Fibroblast of peridontal ligament (primary cell): ENCODE measurements around the gene SGSM1.

Source experiments
- DNase-seq: peaks from one replicate; pipeline ENCODE4 v3.0.0-alpha.2; 2010; ENCODE audit errors: extremely low read depth

The SGSM1 gene

GRCh38 chr22:24807284-24807950 is 1.4 kb downstream of the SGSM1 start:
- DNase-seq = no peak

GRCh38 chr22:24809331-24809730 is 3.3 kb downstream of the SGSM1 start:
- no peak for DNase-seq

GRCh38 chr22:24810043-24810749 is 4.2 kb downstream of the SGSM1 start:
- no peak for DNase-seq

GRCh38 chr22:24812950-24813775 is 7.2 kb downstream of the SGSM1 start:
- DNase-seq = no peak

GRCh38 chr22:24813861-24814770 is 8.1 kb downstream of the SGSM1 start:
- DNase-seq = no peak

GRCh38 chr22:24816806-24817205 is 10.8 kb downstream of the SGSM1 start:
- no peak for DNase-seq

- DNase-seq = no peak
These were observed 13.5 kb downstream of the SGSM1 start for GRCh38 chr22:24819487-24819886.

- no peak for DNase-seq
These were observed 14.0 kb downstream of the SGSM1 start for GRCh38 chr22:24819911-24820461.

GRCh38 chr22:24822471-24822870 is 16.5 kb downstream of the SGSM1 start:
- DNase-seq = no peak

- no peak for DNase-seq
These were observed 17.8 kb downstream of the SGSM1 start for GRCh38 chr22:24823787-24824186.

GRCh38 chr22:24824250-24824649 is 18.2 kb downstream of the SGSM1 start:
- DNase-seq = no peak

GRCh38 chr22:24824915-24825314 is 18.9 kb downstream of the SGSM1 start:
- no peak for DNase-seq

- no peak for DNase-seq
These were observed 20.8 kb downstream of the SGSM1 start for GRCh38 chr22:24826710-24827285.

GRCh38 chr22:24827296-24827695 is 21.3 kb downstream of the SGSM1 start:
- no peak for DNase-seq

- no peak for DNase-seq
These were observed 24.4 kb downstream of the SGSM1 start for GRCh38 chr22:24830205-24830979.

- DNase-seq = no peak
These were observed 25.7 kb downstream of the SGSM1 start for GRCh38 chr22:24831687-24832086.

GRCh38 chr22:24833881-24834495 is 28.0 kb downstream of the SGSM1 start:
- no peak for DNase-seq

- no peak for DNase-seq
These were observed 29.0 kb downstream of the SGSM1 start for GRCh38 chr22:24834845-24835570.

GRCh38 chr22:24836282-24836681 is 30.3 kb downstream of the SGSM1 start:
- no peak for DNase-seq
